Amygdala (tissue), 56 donors: ENCODE results near the gene SPAAR.
A peak's percentile ranks its signal among the peaks of the same experiment; 100 is the strongest.
"Not testable (repeated sequence)": the region's sequence is repeated elsewhere in the genome, so short reads cannot be mapped to it uniquely, and the experiment has no call there.

Experiments
- DNase-seq, 56 donors: peaks; one replicate each; lab custom pipeline; 2025; lab: John Stamatoyannopoulos, UW

Gene SPAAR, protein sequence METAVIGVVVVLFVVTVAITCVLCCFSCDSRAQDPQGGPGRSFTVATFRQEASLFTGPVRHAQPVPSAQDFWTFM

DNA sequence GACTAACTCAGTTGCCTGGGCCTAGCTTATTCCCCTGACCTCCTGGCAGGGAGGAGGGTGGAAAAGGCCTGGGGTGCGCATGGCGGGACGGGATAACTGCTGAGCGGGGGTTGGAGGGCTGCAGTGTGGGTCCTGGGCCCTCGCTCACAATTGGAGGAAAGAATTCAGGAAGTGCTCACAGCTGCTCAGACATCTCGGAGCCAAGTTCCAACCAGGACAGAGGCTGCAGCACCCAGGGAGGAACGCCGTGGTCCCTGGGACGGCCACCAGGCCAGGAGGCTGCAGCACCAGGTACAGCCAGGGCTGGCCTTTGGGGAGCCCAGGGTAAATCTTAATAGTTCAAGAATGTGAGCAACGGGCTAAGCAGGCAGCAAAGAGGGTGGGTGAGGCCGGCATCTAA is at the start of gene SPAAR:
Gene SPAAR, plus strand, starts transcription at position 217 of the 400 bp plus-strand sequence. CDS start 974 bp downstream, outside the sequence.
- DNase-seq: no peak

DNA sequence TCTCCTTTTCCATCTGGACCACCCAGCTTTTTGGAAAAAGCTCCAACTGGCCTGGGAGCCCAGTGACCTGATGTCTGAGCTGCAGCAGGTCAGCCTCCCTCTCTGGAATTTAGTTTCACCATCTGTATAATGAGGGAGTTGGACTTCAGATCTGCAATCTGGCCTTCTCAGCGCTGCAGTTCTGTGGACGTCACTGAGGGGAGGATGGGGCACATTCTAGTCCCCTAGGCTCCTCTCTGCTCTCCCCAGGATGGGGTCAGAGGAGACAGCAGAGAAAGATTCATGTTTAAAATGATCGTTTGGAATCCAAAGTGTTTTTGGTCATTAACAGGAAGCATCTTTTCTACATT is 49.3 kb upstream of the SPAAR start:
- no peak for DNase-seq

DNA sequence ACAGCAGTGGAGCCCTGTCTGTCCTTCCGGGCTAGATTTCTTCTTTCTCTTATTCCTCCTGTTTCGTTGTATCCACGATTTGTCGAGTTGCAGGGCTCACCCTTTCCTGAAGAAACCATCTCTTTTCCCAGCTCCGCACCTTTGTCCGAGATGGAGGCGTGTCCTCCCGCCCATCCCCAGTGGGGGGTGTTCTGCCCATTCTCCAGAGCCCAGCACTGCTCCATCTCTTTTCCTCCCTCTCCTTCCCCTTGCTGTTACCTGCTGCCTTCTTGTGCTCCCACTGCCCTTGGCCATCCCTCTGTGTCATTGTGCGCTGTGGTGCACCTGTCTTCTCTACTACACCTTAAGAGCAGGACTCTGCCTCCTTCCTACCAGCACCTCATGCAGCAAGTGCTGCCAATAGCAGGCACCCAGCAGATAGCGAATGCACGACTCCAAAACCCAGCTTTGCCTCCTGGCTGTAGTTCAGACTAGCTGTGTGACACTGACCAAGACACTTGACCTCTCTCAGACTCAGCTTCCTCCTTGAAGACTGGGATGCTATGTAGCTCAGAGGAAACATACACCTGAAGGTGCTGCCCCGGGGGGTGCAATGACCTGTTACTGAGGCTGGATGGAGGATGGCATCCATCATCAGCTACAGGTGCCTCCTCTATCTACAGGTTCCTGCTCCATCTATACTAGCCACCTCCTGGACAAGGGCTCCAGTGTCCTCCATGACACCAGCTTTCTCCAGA is 48.0 kb upstream of the SPAAR start:
- no peak for DNase-seq

DNA sequence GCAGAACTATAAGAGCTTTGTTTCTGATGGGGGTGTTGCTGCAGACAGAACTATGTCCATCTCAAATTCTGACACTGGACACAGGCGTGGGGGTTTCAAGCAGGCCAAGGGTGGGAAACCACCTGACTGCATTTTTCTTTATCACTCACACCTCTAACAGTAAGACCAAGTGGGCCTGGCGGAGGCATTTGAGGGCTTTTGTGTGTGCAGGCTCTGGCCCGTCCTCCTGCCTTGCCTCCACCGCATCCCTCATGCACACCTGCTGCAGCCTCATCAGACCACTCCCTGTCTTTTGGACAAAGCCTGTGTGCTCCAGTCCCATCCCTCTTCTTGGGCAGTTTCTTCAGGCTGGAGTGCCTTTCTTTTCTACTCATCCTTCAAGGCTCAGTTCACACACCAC is 47.0 kb upstream of the SPAAR start:
- DNase-seq: no peak

DNA sequence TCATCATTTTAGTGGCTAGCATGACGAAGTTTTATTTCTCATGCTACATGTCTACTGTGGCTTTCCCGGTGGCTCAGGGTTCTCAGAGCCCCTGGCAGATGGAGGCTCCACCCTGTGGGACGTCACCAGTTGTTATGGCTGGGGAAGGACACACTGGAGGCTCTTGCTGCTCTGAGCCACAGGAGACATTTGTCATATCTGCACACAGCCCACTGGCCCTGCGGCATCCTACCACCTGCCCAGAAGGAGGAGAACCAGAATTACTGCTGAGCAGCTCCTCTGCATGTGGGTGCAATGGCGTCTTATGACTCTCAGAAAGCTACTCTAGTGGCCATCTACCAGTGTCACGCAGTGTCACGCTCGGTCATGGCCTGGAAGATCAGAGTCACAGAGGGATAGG is 45.7 kb upstream of the SPAAR start:
- DNase-seq: no peak

DNA sequence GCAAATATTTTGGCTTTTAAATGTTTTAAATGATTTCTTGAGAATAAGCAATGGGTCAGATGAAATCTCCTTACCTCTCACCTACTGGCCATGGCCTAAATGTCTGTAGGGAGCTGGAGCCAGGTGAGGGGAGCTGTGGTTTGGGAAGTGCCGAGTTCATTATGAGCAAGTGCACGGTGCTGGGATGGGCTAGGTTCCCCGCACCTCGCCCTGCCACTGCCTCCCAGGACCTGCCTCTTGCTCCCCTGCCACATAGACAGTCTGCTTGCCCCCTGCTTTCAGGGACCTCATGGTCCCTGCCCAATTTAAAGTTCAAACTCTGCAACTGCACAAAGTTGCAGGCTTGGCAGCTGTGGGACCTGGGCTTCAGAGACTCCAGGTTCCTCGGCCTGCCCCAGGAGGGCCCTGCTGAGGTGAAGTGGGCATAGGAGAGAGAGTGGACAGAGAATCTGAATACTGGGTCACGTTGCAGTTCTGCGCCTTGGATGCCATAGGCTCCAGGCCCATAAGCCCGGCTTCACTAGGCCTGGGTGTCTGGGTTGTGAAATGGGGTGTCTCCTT is 44.5 kb upstream of the SPAAR start:
- DNase-seq: no peak

DNA sequence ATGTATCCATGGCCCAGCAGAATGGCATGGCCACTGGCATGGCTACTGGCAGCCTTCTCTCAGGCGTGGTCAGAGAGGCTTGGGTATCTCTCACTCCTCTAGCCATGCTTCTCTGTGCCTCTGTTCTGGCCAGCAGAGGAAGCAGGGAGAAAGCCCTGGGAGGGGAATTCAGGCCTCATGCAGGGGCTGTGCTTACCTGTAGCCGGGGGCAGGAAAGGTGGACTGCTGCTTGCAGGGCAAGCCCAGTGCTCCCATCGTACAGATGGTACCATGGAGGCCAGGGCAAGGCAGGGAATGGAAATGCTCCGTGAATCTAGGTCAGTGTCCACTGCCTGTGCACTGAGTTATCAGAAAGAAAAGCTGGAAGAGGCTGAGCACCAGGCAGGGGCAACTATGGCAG is 41.8 kb upstream of the SPAAR start:
- no peak for DNase-seq

DNA sequence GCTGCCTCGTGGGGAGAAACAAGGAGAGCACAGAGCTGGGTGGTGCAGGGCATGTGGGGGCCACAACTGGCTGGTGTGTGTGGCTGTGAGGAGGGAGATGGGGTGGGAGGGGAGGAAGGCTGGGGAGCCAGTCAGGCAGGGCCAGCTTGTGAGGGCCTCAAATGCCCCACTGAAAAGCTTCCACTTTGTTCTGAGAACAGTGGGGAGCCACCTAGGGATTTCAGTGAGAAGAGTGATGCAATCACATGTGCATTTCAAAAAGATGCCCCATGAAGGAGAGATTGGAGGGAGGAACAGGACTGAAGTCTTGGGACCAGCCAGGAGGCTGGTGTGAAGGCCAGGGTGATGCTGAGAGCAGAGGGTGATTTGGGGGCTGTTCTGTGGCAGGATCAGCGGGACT is 40.4 kb upstream of the SPAAR start:
- DNase-seq: no peak

DNA sequence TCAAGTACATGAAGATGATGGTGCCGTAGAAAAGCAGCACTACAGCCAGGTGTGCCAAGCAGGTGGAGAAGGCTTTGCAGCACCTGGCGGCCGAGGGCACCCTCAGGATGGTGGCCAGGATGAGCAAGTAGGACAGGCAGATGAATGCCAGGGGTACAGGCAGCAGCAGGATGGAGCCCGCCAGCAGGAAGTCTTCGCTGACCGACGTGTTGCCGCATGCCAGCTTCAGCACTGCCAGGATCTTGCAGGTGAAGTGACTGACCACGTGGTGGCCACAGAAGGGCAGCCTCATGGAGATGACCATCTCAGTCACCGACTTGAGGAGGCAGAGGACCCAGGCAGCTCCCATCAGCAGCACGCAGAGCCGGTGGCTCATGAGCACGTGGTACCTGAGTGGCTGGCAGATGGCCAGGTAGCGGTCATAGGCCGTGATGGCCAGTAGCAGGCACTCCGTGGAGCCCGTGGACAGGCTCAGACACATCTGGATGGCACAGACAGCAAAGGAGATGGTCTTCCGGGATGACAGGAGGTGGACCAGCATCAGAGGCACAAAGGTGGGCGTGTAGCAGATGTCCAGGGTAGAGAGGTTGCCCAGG is 39.6 kb upstream of the SPAAR start:
- DNase-seq: no peak

DNA sequence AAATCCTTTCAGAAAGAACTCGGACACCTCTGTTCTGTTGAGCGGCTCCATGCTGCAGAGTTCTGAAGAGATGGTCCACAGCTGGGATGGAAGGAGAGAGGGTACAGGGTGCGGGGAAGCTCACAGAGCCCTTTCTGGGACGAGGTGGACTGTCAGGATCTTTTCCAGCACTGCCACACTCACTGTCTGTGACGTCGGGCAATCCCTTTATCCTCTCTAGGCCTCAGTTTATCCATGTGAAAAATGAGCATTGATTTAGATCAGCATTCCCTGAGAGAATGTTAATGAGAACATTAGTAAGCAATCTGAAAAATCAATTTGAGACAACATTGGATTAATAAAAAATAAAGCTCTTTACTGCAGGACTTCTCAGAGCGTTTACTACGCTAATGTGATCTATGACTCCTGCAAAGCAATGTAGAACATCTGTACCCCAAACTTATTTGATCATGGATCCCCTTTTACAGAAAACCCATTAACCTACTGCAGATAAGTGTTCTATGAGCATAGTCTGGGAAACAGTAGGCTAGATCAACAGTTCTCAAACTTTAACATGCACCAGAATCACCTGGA is 38.9 kb upstream of the SPAAR start, which contains the start of gene OR13J1:
Gene OR13J1, minus strand, starts transcription at position 51 of the 573 bp plus-strand sequence. Its CDS starts 0 bp downstream, at position 51.
- no peak for DNase-seq

DNA sequence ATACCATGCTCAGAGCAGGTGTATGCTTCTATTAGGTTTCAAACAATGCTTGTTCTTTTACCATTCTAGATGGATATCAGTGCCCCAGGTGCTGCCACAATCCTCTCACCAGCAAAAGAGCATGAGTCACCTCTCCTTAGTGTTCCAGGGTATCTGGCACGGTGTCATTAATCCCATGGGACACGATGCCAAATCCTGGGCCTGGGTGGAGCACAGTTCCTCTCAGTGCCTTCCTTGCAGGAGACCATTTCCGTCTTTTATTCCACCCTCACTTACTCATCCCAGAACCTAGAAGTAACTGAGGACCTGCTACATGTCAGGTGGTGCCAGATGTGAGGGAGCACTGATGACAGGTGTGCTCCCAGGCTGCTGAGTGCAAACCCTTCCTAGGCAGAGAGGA is 37.7 kb upstream of the SPAAR start:
- no peak for DNase-seq

DNA sequence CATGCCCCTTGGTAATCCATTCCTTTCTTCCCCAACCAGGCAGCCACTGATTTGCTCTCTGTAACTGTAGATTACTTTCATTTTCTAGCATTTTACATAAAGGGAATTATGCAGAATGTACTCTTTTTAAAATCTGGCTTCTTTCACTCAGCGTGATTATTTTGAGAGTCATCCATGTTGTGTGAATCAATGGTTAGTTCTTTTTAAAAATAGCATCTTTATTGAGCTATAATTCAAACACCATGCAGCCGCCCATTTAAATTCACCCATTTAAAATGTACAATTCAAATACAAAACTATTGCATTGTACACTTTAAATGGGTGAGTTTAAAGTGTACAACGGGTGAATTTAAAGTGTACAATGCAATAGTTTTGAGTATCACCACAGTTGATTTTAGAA is 36.8 kb upstream of the SPAAR start:
- DNase-seq: no peak

DNA sequence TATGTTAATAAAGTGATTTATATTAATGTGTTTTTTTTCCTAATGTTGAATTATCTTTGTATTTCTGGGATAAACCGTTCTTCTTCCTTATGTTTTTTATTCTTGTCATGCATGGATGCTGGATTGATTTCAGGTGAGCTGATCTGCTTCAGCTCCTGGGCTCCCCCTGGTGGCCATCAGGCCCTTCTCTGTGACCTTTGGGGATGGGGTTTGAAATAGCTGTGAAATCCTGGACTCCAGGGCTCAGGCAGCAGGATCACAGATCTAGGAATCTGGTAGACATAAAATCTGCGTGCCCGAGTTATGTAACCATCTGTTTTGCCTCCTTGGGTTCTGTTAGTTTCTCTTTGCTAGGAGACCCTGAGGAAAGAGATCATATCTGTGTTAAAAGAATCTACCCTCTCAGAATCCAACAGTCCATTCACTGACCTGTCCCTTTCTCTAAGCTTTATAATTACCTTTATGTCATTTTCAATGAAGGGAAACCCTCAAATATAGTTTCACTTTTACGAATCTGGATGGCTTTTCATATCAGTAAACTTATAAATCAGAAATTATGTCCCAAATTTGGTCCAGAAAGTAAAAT is 26.9 kb upstream of the SPAAR start:
- DNase-seq: peak in 49 of 56 donors; percentile 10 to 87 (median 54)

DNA sequence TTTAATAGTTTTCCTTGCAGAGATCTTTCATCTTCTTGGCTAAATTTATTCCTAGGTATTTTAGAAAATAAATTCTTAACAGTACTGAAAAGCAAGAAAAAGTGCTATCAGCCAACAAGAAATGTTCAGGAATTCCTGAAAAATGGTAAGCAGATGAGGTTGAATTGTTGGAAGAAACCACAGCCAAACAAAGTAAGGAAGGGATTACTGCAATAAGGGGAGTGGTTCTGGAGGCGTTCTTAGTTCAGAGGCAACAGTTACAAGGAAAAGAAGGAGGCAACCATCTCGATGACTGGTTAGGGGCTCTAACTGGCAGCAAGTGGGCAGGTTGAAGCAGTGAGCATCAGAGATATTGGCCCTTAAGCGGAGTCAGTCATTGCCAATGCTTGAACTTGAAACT is 26.3 kb upstream of the SPAAR start:
- no peak for DNase-seq

DNA sequence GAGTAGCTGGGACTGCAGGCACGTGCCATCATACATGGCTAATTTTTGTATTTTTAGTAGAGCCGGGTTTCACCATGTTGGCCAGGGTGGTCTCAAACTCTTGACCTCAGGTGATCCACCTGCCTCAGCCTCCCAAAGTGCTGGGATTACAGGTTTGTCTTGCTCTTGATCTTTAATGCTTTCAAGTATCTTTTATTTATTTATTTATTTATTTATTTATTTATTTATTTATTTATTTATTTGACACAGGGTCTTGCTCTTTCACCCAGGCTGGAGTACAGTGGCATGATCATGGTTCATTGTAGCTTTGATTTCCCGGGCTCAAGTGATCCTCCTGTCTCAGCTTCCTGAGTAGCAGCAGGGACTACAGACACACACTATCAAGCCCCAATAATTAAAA is 24.4 kb upstream of the SPAAR start:
- DNase-seq: not testable (repeated sequence)

DNA sequence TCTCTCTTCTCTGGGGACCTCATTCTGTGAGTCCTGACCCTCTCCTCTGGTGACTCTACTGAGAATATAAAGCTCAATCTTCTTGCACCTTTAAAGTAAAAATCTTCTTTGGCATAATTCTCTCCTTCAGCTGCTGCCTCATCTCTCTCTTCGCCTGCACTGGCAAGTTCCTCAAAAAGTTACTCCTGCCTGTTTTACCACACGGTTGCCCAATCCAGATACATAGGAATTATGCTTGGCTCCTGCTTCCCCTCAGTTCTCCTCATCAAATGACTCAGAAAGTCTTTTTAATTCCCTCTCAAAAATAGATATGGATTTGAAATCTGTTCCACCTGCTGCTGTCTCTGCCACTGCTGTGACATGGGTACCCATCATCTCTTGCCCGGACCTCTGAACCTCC is 17.6 kb upstream of the SPAAR start:
- no peak for DNase-seq

DNA sequence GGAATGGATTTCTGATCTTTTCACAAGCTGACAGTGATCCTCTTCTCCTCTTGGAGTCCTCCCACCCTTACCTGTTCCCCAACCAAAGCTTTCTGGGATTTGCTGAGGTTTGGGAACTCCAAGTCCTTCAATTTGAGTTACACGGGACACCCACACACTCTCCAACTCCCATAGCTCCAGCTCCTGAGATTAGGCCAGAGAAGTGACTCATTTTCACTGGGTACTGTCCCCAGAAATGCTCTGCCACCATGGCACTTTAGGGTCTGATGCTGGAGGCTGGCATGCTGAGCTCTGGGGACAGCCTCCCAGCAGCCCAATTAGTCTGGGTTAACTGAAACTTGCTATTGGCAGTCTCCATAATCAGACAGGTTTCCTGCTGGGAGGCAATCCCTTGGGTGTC is 17.2 kb upstream of the SPAAR start:
- DNase-seq: no peak

DNA sequence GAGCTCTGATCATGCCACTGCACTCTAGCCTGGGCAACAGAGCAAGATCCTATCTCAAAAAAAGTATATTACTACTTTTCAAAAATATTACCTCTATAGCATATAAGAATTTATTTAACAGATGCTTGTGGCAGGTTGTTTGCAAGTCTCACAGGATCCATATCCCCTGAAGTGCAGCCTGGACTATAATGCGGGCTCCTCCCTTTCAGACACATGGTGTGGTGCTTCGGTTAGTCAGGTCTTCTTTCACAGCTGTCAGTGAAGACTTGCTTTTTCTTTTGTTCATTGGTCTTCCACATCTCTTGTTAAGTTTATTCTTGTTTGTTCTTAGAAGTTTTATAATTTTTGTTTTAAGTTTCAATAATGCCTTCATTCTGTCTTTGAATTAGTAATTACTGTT is 12.7 kb upstream of the SPAAR start:
- DNase-seq: no peak

DNA sequence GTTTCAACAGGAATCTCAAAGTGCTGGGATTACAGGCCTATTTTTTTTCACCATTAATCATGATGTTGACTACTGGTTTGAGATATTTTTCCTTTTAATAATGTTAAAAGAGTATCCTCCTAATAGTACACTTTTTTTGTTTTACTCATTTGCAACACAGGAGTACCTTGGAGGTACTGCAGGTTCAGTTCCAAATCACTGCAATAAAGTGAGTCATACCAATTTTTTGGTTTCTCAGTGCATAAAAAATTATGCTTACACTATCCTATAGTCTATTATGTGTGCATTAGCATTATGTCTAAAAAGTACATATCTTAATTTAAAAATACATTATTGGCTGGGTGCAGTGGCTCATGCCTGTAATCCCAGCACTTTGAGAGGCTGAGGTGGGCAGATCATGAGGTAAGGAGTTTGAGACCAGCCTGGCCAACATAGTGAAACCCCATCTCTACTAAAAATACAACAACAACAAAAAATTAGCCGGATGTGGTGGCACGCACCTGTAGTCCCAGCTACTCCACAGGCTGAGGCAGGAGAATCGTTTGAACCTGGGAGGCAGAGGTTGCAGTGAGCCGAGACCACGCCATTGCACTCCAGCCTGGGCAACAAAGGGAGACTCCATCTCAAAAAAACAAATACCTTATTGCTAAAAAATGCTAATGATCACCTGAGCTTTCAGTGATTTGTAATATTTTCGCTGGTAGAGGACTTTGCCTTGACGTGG is 11.8 kb upstream of the SPAAR start:
- DNase-seq: not testable (repeated sequence)

DNA sequence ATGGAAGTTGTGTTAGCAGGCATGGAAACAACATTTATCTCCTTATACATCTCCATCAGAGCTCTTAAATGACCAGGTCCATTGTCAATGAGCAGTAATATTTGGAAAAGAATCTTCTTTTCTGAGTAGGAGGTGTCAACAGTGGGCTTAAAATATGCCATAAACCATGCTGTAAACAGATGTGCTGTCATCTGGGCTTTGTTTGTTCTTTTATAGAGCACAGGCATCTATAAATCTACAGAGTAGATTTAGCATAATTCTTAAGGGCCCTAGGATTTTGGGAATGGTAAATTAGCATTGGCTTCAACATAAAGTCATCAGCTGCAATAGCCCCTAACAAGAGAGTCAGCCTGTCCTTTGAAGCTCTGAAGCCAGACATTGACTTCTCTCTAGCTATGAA is 11.0 kb upstream of the SPAAR start:
- no peak for DNase-seq

DNA sequence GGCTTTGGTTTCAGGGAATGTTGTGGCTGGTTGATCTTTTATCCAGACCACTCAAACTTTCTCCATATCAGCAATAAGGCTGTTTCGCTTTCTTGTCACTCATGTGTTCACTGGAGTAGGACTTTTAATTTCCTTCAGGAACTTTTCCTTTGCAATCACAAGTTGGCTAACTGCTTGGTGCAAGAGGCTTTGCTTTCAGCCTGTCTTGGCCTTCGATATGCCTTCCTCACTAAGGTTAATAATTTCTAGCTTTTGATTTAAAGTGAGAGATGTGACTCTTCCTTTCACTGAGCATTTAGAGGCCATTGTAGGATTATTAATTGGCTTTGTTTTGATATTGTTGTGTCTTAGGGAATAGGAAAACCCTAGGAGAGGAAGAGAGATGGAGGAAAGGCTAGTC is 10.3 kb upstream of the SPAAR start:
- no peak for DNase-seq
